Medulla oblongata (tissue), 1 donor: ENCODE results near the gene HOXD4.

Experiments
- DNase-seq: peaks from one replicate; pipeline ENCODE4 v3.0.0-alpha.2; 2015; ENCODE audit errors: extremely low spot score

The HOXD4 gene

DNA sequence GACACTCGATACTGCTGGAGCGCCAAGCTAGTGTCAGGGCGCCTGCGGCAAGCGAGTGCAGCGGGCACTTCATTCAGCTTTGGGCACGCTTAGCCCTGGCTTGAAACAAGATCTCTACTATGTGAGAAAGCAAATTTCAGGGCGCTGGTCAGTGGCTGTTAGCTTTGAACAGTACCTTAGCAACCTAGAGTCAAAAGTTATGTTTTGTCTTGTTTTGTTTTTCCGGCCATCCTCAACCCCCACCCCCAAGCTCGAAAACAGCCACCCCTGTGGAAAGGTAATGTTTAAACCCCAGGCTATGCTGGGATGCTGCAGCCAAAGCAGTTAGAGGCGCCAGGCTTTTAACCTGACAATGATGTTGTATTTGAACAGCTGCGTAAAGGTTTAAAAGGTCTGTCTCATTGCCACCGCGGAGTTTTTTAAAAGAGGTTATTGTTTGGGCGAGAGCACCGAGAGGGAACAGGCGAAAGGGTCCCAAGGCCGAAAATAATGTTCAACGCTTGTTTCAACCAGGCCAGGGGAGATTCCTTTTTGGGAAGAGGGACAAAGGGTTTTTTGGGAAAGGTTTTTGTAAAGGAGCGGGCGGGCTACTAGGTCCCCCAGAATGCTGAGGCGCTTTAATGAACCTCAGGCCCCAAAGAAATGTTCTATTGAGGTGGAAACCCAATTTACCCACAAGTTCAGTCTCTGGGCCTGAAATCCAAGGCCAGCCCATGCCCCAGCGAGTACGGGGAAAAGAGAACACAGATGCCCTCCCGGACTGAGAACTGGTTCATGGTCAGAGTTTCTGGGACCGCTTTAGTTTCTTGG lies 37.0 kb upstream of the HOXD4 start:
- no peak for DNase-seq

GRCh38 chr2:176114930-176115625 lies 36.3 kb upstream of the HOXD4 start:
- DNase-seq, result no peak

- no peak for DNase-seq
Measured at GRCh38 chr2:176115883-176116813, 35.2 kb upstream of the HOXD4 start, which contains the start of gene HOXD10. HOXD10 (plus strand) TSS chr2:176116778; CDS start chr2:176116834, 56 bp downstream.

- DNase-seq, result no peak
Measured at GRCh38 chr2:176117162-176117822, 34.1 kb upstream of the HOXD4 start.

GRCh38 chr2:176117823-176118371 lies 33.5 kb upstream of the HOXD4 start:
- no peak for DNase-seq

DNA sequence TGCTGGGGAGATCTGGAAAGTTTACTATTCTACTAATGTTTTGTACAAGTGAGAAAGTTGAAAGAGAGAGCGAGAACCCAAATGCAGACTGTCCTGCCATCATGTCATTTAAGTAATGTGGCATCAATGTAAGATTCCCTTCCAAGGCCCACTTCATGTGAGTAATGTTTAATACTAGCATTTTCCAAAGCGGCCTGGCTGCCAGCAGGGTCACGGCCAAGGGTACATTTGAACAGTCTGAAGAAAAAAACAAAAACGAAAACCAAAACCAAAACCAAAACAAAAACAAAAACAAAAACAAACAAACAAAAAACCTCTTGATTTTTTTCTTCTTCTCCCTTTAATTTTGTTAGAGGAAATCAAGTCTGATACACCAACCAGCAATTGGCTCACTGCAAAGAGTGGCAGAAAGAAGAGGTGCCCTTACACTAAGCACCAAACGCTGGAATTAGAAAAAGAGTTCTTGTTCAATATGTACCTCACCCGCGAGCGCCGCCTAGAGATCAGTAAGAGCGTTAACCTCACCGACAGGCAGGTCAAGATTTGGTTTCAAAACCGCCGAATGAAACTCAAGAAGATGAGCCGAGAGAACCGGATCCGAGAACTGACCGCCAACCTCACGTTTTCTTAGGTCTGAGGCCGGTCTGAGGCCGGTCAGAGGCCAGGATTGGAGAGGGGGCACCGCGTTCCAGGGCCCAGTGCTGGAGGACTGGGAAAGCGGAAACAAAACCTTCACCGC lies 32.6 kb upstream of the HOXD4 start:
- DNase-seq, result no peak

GRCh38 chr2:176120364-176121189 lies 30.8 kb upstream of the HOXD4 start:
- no peak for DNase-seq

DNA sequence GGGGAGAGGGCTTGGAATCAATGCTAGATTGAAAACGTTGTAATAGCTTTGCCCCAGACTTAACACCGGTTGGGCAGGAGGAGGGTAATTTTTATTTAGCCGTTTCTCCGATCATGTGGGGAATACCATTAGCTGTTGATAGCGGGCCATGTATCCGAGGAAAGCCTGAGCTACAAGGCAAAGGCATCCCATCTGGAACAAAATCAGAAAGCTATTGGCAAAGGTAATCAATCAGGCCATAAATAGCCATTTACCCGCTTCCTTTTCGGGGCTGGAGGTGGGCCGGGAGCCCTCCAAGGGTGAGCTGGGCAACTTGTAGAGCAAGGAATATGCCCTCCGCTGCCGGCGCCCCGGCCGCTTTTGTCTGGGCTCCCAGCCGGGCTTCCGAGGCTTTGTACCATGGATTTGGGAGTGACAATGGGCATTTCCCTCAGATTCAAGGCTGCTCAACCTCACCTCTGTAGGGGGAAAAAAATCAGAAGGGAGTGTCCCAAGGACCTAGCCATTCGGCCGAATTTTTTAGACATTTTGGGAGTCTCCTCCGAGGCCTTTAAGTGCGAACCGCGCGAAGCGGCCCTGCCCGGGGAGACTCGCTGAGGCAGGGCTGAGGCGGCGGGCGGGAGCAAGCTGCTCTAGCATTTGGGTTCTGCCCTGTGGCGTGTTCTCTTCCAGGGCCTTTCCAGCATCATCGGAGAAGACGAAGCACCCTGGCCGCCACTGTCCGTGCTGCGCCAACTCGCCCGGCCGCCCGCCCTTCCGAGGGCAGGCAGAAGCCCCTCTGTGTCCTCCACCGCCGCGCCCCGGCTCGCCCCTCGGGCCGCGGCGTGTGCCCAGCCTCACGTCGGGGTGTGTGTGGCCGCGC lies 29.9 kb upstream of the HOXD4 start:
- DNase-seq, result no peak

- no peak for DNase-seq
Measured at GRCh38 chr2:176122052-176122682, 29.2 kb upstream of the HOXD4 start.

DNA sequence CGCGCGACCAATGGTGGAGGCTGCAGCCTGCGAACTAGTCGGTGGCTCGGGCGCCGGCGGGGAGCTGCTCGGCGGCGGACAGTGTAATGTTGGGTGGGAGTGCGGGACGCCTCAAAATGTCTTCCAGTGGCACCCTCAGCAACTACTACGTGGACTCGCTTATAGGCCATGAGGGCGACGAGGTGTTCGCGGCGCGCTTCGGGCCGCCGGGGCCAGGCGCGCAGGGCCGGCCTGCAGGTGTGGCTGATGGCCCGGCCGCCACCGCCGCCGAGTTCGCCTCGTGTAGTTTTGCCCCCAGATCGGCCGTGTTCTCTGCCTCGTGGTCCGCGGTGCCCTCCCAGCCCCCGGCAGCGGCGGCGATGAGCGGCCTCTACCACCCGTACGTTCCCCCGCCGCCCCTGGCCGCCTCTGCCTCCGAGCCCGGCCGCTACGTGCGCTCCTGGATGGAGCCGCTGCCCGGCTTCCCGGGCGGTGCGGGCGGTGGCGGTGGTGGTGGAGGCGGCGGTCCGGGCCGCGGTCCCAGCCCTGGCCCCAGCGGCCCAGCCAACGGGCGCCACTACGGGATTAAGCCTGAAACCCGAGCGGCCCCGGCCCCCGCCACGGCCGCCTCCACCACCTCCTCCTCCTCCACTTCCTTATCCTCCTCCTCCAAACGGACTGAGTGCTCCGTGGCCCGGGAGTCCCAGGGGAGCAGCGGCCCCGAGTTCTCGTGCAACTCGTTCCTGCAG lies 28.5 kb upstream of the HOXD4 start, which contains the start of gene HOXD9:
TSS of gene HOXD9 (plus strand) at position 37 of the 728 bp plus-strand sequence. CDS start at position 87, 50 bp downstream.
- DNase-seq, result peak; percentile 15

DNA sequence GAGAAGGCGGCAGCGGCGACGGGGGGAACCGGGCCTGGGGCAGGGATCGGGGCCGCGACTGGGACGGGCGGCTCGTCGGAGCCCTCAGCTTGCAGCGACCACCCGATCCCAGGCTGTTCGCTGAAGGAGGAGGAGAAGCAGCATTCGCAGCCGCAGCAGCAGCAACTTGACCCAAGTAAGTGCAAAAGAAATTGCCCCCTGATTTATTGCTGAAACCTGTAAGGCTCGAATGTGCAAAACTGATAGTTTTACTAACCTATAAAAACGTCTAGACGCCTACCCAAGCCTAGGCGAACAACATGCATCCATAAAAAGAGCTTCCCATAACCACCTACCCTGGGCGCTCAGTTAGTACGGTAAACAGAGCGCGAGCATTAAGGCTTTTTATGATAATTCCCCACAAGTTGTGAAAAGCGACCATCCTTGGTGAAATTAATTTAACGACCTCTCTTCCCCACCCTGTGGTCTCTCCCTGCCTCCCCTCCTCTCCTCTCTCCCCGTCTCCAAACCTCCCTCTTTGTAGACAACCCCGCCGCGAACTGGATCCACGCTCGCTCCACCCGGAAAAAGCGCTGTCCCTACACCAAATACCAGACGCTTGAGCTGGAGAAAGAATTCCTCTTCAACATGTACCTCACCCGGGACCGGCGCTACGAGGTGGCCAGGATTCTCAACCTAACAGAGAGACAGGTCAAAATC lies 27.8 kb upstream of the HOXD4 start:
- no peak for DNase-seq

- DNase-seq, result no peak
Measured at GRCh38 chr2:176124110-176124946, 27.0 kb upstream of the HOXD4 start.

- no peak for DNase-seq
Measured at GRCh38 chr2:176124947-176125771, 26.2 kb upstream of the HOXD4 start.

DNA sequence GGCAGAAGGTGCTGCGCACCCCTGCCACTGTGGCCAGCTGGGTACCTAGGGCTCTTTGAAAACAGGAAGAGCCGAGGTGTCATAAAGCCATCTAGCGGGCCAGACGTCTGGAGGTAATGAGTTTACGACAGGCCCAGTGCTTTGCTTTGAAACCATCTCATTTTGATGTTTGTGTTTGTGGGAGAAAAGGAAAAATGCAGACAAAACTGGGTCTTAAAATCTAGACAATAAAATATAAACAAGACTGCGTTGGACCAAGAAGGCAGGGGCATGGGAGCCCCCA lies 25.6 kb upstream of the HOXD4 start:
- no peak for DNase-seq
